ENCODE measurements around the gene EXOC4.

EXOC4 gene

GRCh38 chr7:133923974-133924373 is 671.1 kb downstream of the EXOC4 start:
- Histone ChIP-seq H3K4me1 (ENCODE audit: insufficient read depth, low read length, severe bottlenecking) (no peaks in the 10 kb centered on the region), H2AFZ (ENCODE audit: low read length) (no peak overlapping the region), H3F3A (ENCODE audit: insufficient read depth, low read length) (no peaks in the 10 kb centered on the region), H3K4me2 (ENCODE audit: low read length) (no peak overlapping the region), H3K4me3 (ENCODE audit: low read depth, low read length, poor library complexity, severe bottlenecking) (no peak overlapping the region), H3K9me3 (ENCODE audit: low read length) (peaks cover 5% of the 10 kb centered on the region; the same call in 1 of the 2 replicates), H3K27me3 (ENCODE audit: insufficient read depth, low read length) (no peaks in the 10 kb centered on the region), H3K79me2 (ENCODE audit: insufficient read depth, low read length) (no peaks in the 10 kb centered on the region), H3K9ac (ENCODE audit: low read length) (no peak overlapping the region), H3K27ac (ENCODE audit: low read depth, low read length, poor library complexity, severe bottlenecking) (no peak overlapping the region), H3K36me3 (ENCODE audit: insufficient read depth, low read length) (peaks cover 15% of the 10 kb centered on the region; the same call in 1 of the 2 replicates), H3K9me2 (ENCODE audit: low read depth, low read length) (no peaks in the 10 kb centered on the region), H4K20me1 (ENCODE audit: insufficient read depth, low read length) (no peaks in the 10 kb centered on the region)
- TF ChIP-seq EZH2 (IDR thresholded peaks at IDR 0.05; ENCODE audit: borderline replicate concordance, low read length) (no peak), CTCF (IDR thresholded peaks at IDR 0.05; ENCODE audit: low read length) (no peak)

GRCh38 chr7:133931053-133931452 is 678.2 kb downstream of the EXOC4 start:
- Histone ChIP-seq H3K9me3 (ENCODE audit: low read length) (no peaks in the 10 kb centered on the region), H3F3A (ENCODE audit: insufficient read depth, low read length) (no peaks in the 10 kb centered on the region), H3K9ac (ENCODE audit: low read length) (no peak overlapping the region), H3K4me2 (ENCODE audit: low read length) (no peak overlapping the region), H3K4me3 (ENCODE audit: low read depth, low read length, poor library complexity, severe bottlenecking) (no peak overlapping the region), H3K9me2 (ENCODE audit: low read depth, low read length) (no peaks in the 10 kb centered on the region), H2AFZ (ENCODE audit: low read length) (no peak overlapping the region), H3K36me3 (ENCODE audit: insufficient read depth, low read length) (no peaks in the 10 kb centered on the region), H4K20me1 (ENCODE audit: insufficient read depth, low read length) (no peaks in the 10 kb centered on the region), H3K79me2 (ENCODE audit: insufficient read depth, low read length) (no peaks in the 10 kb centered on the region), H3K27me3 (ENCODE audit: insufficient read depth, low read length) (no peaks in the 10 kb centered on the region), H3K27ac (ENCODE audit: low read depth, low read length, poor library complexity, severe bottlenecking) (no peak overlapping the region), H3K4me1 (ENCODE audit: insufficient read depth, low read length, severe bottlenecking) (no peaks in the 10 kb centered on the region)
- no peak for TF ChIP-seq EZH2 (IDR thresholded peaks at IDR 0.05; ENCODE audit: borderline replicate concordance, low read length)
- TF ChIP-seq CTCF (IDR thresholded peaks at IDR 0.05; ENCODE audit: low read length): no peak

- Histone ChIP-seq H3K4me3 (ENCODE audit: low read depth, low read length, poor library complexity, severe bottlenecking) (no peak overlapping the region), H3K79me2 (ENCODE audit: insufficient read depth, low read length) (no peaks in the 10 kb centered on the region), H3K4me2 (ENCODE audit: low read length) (no peak overlapping the region), H3F3A (ENCODE audit: insufficient read depth, low read length) (no peaks in the 10 kb centered on the region), H3K27me3 (ENCODE audit: insufficient read depth, low read length) (no peaks in the 10 kb centered on the region), H3K9me2 (ENCODE audit: low read depth, low read length) (no peaks in the 10 kb centered on the region), H2AFZ (ENCODE audit: low read length) (no peak overlapping the region), H3K27ac (ENCODE audit: low read depth, low read length, poor library complexity, severe bottlenecking) (no peak overlapping the region), H4K20me1 (ENCODE audit: insufficient read depth, low read length) (no peaks in the 10 kb centered on the region), H3K4me1 (ENCODE audit: insufficient read depth, low read length, severe bottlenecking) (no peaks in the 10 kb centered on the region), H3K36me3 (ENCODE audit: insufficient read depth, low read length) (no peaks in the 10 kb centered on the region), H3K9ac (ENCODE audit: low read length) (no peak overlapping the region), H3K9me3 (ENCODE audit: low read length) (no peaks in the 10 kb centered on the region)
- TF ChIP-seq EZH2 (IDR thresholded peaks at IDR 0.05; ENCODE audit: borderline replicate concordance, low read length) (no peak), CTCF (IDR thresholded peaks at IDR 0.05; ENCODE audit: low read length) (no peak)
Observed at GRCh38 chr7:133932591-133932990, 679.7 kb downstream of the EXOC4 start.

Measured in OCI-LY1 (cell line).